ENCODE data around the gene CTDSP1.

Gene CTDSP1

DNA sequence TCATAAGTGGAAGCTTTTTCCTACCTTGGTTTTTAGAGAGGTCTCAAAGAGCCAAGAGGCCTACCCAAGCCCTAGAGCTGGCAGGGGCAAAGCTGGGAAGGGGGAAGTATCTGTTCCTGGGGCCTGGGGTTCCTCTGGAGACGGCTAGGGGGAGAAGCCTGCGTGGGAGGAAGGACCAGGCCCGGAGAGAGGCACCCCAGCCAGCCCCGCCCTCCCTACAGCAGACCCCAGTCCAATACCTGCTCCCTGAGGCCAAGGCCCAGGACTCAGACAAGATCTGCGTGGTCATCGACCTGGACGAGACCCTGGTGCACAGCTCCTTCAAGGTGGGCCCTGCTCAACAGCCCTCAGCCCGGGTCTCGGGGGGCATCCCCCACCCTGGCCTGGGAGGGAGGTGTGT is 2.2 kb downstream of the CTDSP1 start:
- H3K9me3 Mint-ChIP-seq, result no peaks in the 10 kb centered on the region
- DNase-seq, result no peak
- peaks cover 71% of the 10 kb centered on the region for H3K4me1 Mint-ChIP-seq
- H3K27me3 Mint-ChIP-seq, result no peaks in the 10 kb centered on the region
- no peak for ATAC-seq
- no peak overlapping the region for H3K27ac Mint-ChIP-seq
- peak overlapping the region in 1 of 2 donors; percentile 99 for H3K4me3 Mint-ChIP-seq

GRCh38 chr2:218402491-218402901 is 2.8 kb downstream of the CTDSP1 start:
- H3K9me3 Mint-ChIP-seq, result no peaks in the 10 kb centered on the region
- peak overlapping the region in 1 of 2 donors; percentile 15 for H3K4me3 Mint-ChIP-seq
- ATAC-seq (no peak), DNase-seq (no peak)
- H3K4me1 Mint-ChIP-seq, result peaks cover 71% of the 10 kb centered on the region
- H3K27ac Mint-ChIP-seq, result no peak overlapping the region
- H3K27me3 Mint-ChIP-seq, result peaks cover 4% of the 10 kb centered on the region

GRCh38 chr2:218402911-218403411 is 3.3 kb downstream of the CTDSP1 start:
- Mint-ChIP-seq H3K9me3 (no peaks in the 10 kb centered on the region), H3K27me3 (peaks cover 9% of the 10 kb centered on the region), H3K4me3 (peak overlapping the region in 1 of 2 donors; percentile 31), H3K27ac (no peak overlapping the region), H3K4me1 (peaks cover 71% of the 10 kb centered on the region)
- ATAC-seq (no peak), DNase-seq (no peak)

- no peak overlapping the region for H3K27ac Mint-ChIP-seq
- H3K27me3 Mint-ChIP-seq, result peaks cover 17% of the 10 kb centered on the region
- ATAC-seq, result no peak
- no peak for DNase-seq
- H3K4me1 Mint-ChIP-seq, result peaks cover 76% of the 10 kb centered on the region
- no peaks in the 10 kb centered on the region for H3K9me3 Mint-ChIP-seq
- H3K4me3 Mint-ChIP-seq, result no peak overlapping the region
These were observed 4.1 kb downstream of the CTDSP1 start for GRCh38 chr2:218403810-218404209.

DNA sequence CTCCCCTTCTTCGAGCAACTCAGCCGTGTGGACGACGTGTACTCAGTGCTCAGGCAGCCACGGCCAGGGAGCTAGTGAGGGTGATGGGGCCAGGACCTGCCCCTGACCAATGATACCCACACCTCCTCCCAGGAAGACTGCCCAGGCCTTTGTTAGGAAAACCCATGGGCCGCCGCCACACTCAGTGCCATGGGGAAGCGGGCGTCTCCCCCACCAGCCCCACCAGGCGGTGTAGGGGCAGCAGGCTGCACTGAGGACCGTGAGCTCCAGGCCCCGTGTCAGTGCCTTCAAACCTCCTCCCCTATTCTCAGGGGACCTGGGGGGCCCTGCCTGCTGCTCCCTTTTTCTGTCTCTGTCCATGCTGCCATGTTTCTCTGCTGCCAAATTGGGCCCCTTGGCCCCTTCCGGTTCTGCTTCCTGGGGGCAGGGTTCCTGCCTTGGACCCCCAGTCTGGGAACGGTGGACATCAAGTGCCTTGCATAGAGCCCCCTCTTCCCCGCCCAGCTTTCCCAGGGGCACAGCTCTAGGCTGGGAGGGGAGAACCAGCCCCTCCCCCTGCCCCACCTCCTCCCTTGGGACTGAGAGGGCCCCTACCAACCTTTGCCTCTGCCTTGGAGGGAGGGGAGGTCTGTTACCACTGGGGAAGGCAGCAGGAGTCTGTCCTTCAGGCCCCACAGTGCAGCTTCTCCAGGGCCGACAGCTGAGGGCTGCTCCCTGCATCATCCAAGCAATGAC is 4.8 kb downstream of the CTDSP1 start:
- H3K9me3 Mint-ChIP-seq, result no peaks in the 10 kb centered on the region
- peaks cover 17% of the 10 kb centered on the region for H3K27me3 Mint-ChIP-seq
- H3K4me1 Mint-ChIP-seq, result peaks cover 76% of the 10 kb centered on the region
- peak overlapping the region in 1 of 2 donors; percentile 22 for H3K27ac Mint-ChIP-seq
- no peak for ATAC-seq
- peak overlapping the region in 1 of 2 donors; percentile 46 for H3K4me3 Mint-ChIP-seq
- DNase-seq, result no peak

- peaks cover 76% of the 10 kb centered on the region for H3K4me1 Mint-ChIP-seq
- peak overlapping the region in 1 of 2 donors; percentile 22 for H3K27ac Mint-ChIP-seq
- DNase-seq (no peak), ATAC-seq (no peak)
- peak overlapping the region; percentile 78 to 81 for H3K4me3 Mint-ChIP-seq
- H3K9me3 Mint-ChIP-seq, result no peaks in the 10 kb centered on the region
- peaks cover 17% of the 10 kb centered on the region for H3K27me3 Mint-ChIP-seq
These were observed 5.5 kb downstream of the CTDSP1 start for GRCh38 chr2:218405086-218405745.

DNA sequence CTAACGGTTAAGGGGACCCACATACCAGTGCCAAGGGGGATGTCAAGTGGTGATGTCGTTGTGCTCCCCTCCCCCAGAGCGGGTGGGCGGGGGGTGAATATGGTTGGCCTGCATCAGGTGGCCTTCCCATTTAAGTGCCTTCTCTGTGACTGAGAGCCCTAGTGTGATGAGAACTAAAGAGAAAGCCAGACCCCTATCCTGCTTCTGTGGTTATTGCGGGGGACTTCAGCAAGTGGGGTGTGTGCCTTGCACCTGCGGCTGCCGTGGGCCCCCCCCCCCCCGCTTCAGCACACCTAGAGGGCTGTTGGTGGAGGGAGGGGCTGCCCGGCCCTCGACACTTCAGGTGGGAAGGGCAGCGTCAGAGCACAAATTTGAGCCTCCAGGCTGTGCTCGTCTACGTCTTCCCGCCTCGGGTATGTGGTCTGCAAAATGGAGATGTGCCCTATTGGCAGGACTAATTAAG is 6.1 kb downstream of the CTDSP1 start:
- H3K4me3 Mint-ChIP-seq, result peak overlapping the region; percentile 78 to 81
- H3K4me1 Mint-ChIP-seq, result peaks cover 76% of the 10 kb centered on the region
- ATAC-seq, result peak; percentile 52
- DNase-seq, result no peak
- H3K9me3 Mint-ChIP-seq, result no peaks in the 10 kb centered on the region
- H3K27me3 Mint-ChIP-seq, result peaks cover 17% of the 10 kb centered on the region
- peak overlapping the region in 1 of 2 donors; percentile 88 for H3K27ac Mint-ChIP-seq

GRCh38 chr2:218406209-218406948 is 6.7 kb downstream of the CTDSP1 start:
- peak overlapping the region; percentile 88 to 92 for H3K27ac Mint-ChIP-seq
- H3K27me3 Mint-ChIP-seq, result peaks cover 17% of the 10 kb centered on the region
- peak; percentile 84 for ATAC-seq
- peak; percentile 90 to 92 for DNase-seq
- no peaks in the 10 kb centered on the region for H3K9me3 Mint-ChIP-seq
- H3K4me1 Mint-ChIP-seq, result peaks cover 70% of the 10 kb centered on the region
- peak overlapping the region; percentile 83 to 85 for H3K4me3 Mint-ChIP-seq

- Mint-ChIP-seq H3K4me3 (peak overlapping the region; percentile 83 to 85), H3K27ac (peak overlapping the region; percentile 69 to 92), H3K4me1 (peaks cover 63% of the 10 kb centered on the region), H3K27me3 (peaks cover 17% of the 10 kb centered on the region), H3K9me3 (no peaks in the 10 kb centered on the region)
- peak; percentile 69 for ATAC-seq
- DNase-seq, result peak; percentile 61 to 78
These were observed 7.4 kb downstream of the CTDSP1 start for GRCh38 chr2:218406949-218407618.

GRCh38 chr2:218407717-218408116 is 8.0 kb downstream of the CTDSP1 start:
- DNase-seq, result no peak
- H3K4me3 Mint-ChIP-seq, result no peak overlapping the region

GRCh38 chr2:218418321-218418716 is 18.7 kb downstream of the CTDSP1 start:
- Mint-ChIP-seq H3K27ac (peak overlapping the region in 1 of 2 donors; percentile 74), H3K4me1 (no peaks in the 10 kb centered on the region), H3K9me3 (no peaks in the 10 kb centered on the region), H3K4me3 (no peak overlapping the region), H3K27me3 (no peaks in the 10 kb centered on the region)
- ATAC-seq (peak; percentile 18), DNase-seq (no peak)

More at GRCh38 chr2:218407717-218408116, 8.0 kb downstream of the CTDSP1 start:
- Mint-ChIP-seq H3K4me1 (peaks cover 61% of the 10 kb centered on the region), H3K9me3 (no peaks in the 10 kb centered on the region), H3K27ac (peak overlapping the region in 1 of 2 donors; percentile 36), H3K27me3 (peaks cover 17% of the 10 kb centered on the region)
- ATAC-seq, result no peak

GRCh38 chr2:218418717-218419458 is 19.2 kb downstream of the CTDSP1 start, which contains the start of gene VIL1:
TSS of gene VIL1 (plus strand) at chr2:218419123. CDS start at chr2:218423779, 4,656 bp downstream.
- DNase-seq, result no peak
- H3K4me1 Mint-ChIP-seq, result no peaks in the 10 kb centered on the region
- H3K4me3 Mint-ChIP-seq, result no peak within 1 kb of the TSS
- H3K27ac Mint-ChIP-seq, result peak within 1 kb of the TSS in 1 of 2 donors; percentile 74
- H3K9me3 Mint-ChIP-seq, result no peaks in the 10 kb centered on the region
- H3K27me3 Mint-ChIP-seq, result no peaks in the 10 kb centered on the region
- ATAC-seq, result no peak

- Mint-ChIP-seq H3K9me3 (no peaks in the 10 kb centered on the region), H3K4me1 (no peaks in the 10 kb centered on the region), H3K27ac (no peak overlapping the region), H3K4me3 (no peak overlapping the region), H3K27me3 (no peaks in the 10 kb centered on the region)
- ATAC-seq (no peak), DNase-seq (no peak)
These were observed 20.1 kb downstream of the CTDSP1 start for GRCh38 chr2:218419630-218420216.

- Mint-ChIP-seq H3K27ac (no peak overlapping the region), H3K4me3 (no peak overlapping the region), H3K9me3 (no peaks in the 10 kb centered on the region), H3K4me1 (no peaks in the 10 kb centered on the region), H3K27me3 (no peaks in the 10 kb centered on the region)
- no peak for ATAC-seq
- no peak for DNase-seq
These were observed 21.4 kb downstream of the CTDSP1 start for GRCh38 chr2:218421027-218421426.
